CD14-positive monocyte (primary cell): ENCODE results near the gene FAXDC2. TPM values are rescaled to one million over a fixed set of nuclear protein-coding genes. Genes with fewer than 3 reads are reported as not detected.

Source experiments
- DNase-seq, 3 donors: peaks; one replicate each; pipeline ENCODE4 v3.0.0-alpha.2; 2011 to 2022
- H2AFZ ChIP-seq: 2 replicates; pipeline ENCODE4 v1.6.0; 2012; ENCODE audit warnings: mild to moderate bottlenecking, low read depth, low read length, inconsistent platforms; ENCODE audit not compliant: insufficient read depth, poor library complexity, severe bottlenecking
- H3K27ac ChIP-seq, 2 donors: 1 replicate in 1 of 2; 2 replicates in 1 of 2; pipeline ENCODE4 v1.5.1; 2012 to 2013; ENCODE audit warnings: low read length in 2 of 2, control low read depth in 1 of 2, inconsistent platforms in 1 of 2, low read depth in 1 of 2, mild to moderate bottlenecking in 1 of 2
- H3K27me3 ChIP-seq, 2 donors: one replicate each; pipeline versions ENCODE4 v1.6.0 to v1.6.1; 2011 to 2013; ENCODE audit warnings: low read length in 2 of 2; ENCODE audit not compliant: control insufficient read depth in 2 of 2, insufficient read depth in 2 of 2
- H3K36me3 ChIP-seq, 2 donors: replicated peaks in 1 of 2; 1 replicate in 1 of 2; 2 replicates in 1 of 2; pipeline versions ENCODE4 v1.5.1 to v1.6.1; 2012 to 2013; ENCODE audit warnings: low read length in 2 of 2, control low read depth in 1 of 2, inconsistent platforms in 1 of 2, mild to moderate bottlenecking in 1 of 2; ENCODE audit not compliant: insufficient read depth in 2 of 2, control insufficient read depth in 1 of 2
- H3K4me1 ChIP-seq, 2 donors: 1 replicate in 1 of 2; 2 replicates in 1 of 2; pipeline versions ENCODE4 v1.5.1 to v1.6.1; 2012 to 2013; ENCODE audit warnings: low read length in 2 of 2, control low read depth in 1 of 2, inconsistent platforms in 1 of 2, mild to moderate bottlenecking in 1 of 2, moderate library complexity in 1 of 2; ENCODE audit not compliant: insufficient read depth in 2 of 2, control insufficient read depth in 1 of 2
- H3K4me2 ChIP-seq: replicated peaks from 2 replicates; pipeline ENCODE3; 2012; ENCODE audit warnings: low read length, moderate library complexity, mild to moderate bottlenecking; ENCODE audit not compliant: poor library complexity, severe bottlenecking; ENCODE audit errors: extremely low read depth
- H3K4me3 ChIP-seq, 3 experiments: fragments of 200-600 bp in 1 of 3; sonication (generic) in 1 of 3; replicated peaks in 1 of 3; 1 replicate in 2 of 3; 2 replicates in 1 of 3; pipeline ENCODE4 v1.5.1; 2011 to 2013; ENCODE audit warnings: low read length in 3 of 3, mild to moderate bottlenecking in 3 of 3, control low read depth in 2 of 3, low read depth in 2 of 3, inconsistent platforms in 1 of 3, moderate library complexity in 1 of 3
- H3K79me2 ChIP-seq: 2 replicates; pipeline ENCODE4 v1.6.0; 2012; ENCODE audit warnings: mild to moderate bottlenecking, control low read depth, inconsistent platforms, low read length, moderate library complexity; ENCODE audit not compliant: insufficient read depth
- H3K9ac ChIP-seq: 2 replicates; pipeline ENCODE4 v1.6.0; 2017; ENCODE audit warnings: low read length, mild to moderate bottlenecking; ENCODE audit not compliant: insufficient read depth, poor library complexity, severe bottlenecking
- H3K9me3 ChIP-seq, 2 donors: replicated peaks in 1 of 2; 1 replicate in 1 of 2; 2 replicates in 1 of 2; pipeline versions ENCODE4 v1.5.1 to v1.6.1; 2012 to 2013; ENCODE audit warnings: low read length in 2 of 2, control low read depth in 1 of 2; ENCODE audit not compliant: control insufficient read depth in 1 of 2, insufficient read depth in 1 of 2
- H4K20me1 ChIP-seq: 2 replicates; pipeline ENCODE4 v1.6.0; 2012; ENCODE audit warnings: mild to moderate bottlenecking, low read length, control low read depth, moderate library complexity; ENCODE audit not compliant: insufficient read depth
- H3K27ac Mint-ChIP-seq, 7 donors: one replicate each; pipeline ENCODE4 v1.8.0; 2020; ENCODE audit warnings: mild to moderate bottlenecking in 7 of 7, mixed read lengths in 7 of 7, moderate library complexity in 6 of 7, inconsistent platforms in 2 of 7
- H3K27me3 Mint-ChIP-seq, 3 donors: one replicate each; pipeline ENCODE4 v1.8.0; 2021 to 2022; ENCODE audit warnings: low read depth in 3 of 3, mild to moderate bottlenecking in 3 of 3, mixed read lengths in 3 of 3, moderate library complexity in 3 of 3, inconsistent platforms in 1 of 3
- H3K36me3 Mint-ChIP-seq, 2 donors: one replicate each; pipeline ENCODE4 v1.8.0; 2020; ENCODE audit warnings: mixed read lengths in 2 of 2, inconsistent platforms in 1 of 2, mild to moderate bottlenecking in 1 of 2
- H3K4me1 Mint-ChIP-seq: one replicate; pipeline ENCODE4 v1.8.0; 2020; ENCODE audit warnings: mild to moderate bottlenecking, mixed read lengths
- H3K4me3 Mint-ChIP-seq, 2 donors: one replicate each; pipeline ENCODE4 v1.8.0; 2020; ENCODE audit warnings: mild to moderate bottlenecking in 2 of 2, mixed read lengths in 2 of 2, moderate library complexity in 1 of 2
- H3K9me3 Mint-ChIP-seq, 7 donors: one replicate each; pipeline ENCODE4 v1.8.0; 2020 to 2022; ENCODE audit warnings: mixed read lengths in 7 of 7, mild to moderate bottlenecking in 6 of 7, moderate library complexity in 6 of 7, inconsistent platforms in 2 of 7
- WGBS: methylation state at CpG from one replicate; pipeline ENCODE4 v1.1.5; 2013; ENCODE audit warnings: missing lambda C conversion rate; ENCODE audit not compliant: insufficient coverage; 5-methylcytosine and 5-hydroxymethylcytosine counted together
- intact Hi-C, 2 donors: fragments of 100-400 bp; cut with micrococcal nuclease; formaldehyde crosslinking; loops; one replicate each; pipeline versions ENCODE4 v1.15.0 to v1.15.1; 2023
- polyA plus RNA-seq, 3 donors: library from polyadenylated mRNA; depleted of rRNA in 1 of 3; unstranded in 2 of 3; stranded (reverse) in 1 of 3; fragments of 300-500 nt in 2 of 3; fragments of >200 nt in 1 of 3; fragmentation: Illumina TruSeq in 2 of 3; gene quantifications; 1 replicate in 2 of 3; 2 replicates in 1 of 3; pipeline ENCODE4 v1.2.3, GENCODE V29; 2012 to 2021
- TF ChIP-seq, protein P1 (sequence below): fragments of 200-600 bp; IDR thresholded peaks from one replicate; pipeline ENCODE4 v1.8.0; 2022; ENCODE audit warnings: antibody characterized with exemption, mild to moderate bottlenecking

The FAXDC2 gene
- polyA plus RNA-seq, 3 donors, result 0.30 to 1.4 (median 0.60) TPM

DNA sequence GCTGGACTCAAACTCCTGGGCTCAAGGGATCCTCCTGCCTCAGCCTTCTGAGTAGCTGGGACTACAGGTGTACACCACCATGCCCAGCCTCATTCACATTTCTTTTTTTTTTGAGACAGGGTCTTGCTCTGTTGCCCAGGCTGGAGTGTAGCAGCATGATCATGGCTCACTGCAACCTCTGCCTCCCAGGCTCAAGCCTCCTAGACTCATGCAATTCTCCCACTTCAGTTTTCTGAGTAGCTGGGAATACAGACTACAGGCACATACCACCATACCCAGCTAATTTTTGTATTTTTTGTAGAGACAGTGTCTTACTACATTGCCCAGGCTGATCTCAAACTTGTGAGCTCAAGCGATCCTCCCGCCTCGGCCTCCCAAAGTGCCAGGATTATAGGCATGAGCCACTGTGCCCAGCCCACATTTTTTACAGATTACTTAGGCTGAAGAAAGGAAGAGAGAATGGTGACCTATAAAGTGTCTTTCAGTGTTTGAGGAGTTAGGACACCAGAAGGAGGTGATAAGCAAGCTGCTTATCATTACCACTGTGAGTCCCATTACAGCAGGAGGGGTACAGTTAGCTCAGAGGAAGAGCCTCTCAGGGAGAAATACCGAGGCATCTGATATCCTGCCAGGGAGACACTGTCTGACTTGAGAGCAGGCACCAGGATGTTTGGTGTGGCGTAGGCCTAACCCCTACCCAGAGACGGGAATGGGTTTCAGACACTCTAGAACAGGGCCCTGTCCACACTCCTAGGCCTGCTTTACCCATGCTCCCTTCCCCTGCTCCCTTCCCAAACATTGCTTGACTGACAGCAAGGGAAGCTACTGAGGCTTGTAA is 9.7 kb downstream of the FAXDC2 start:
- Mint-ChIP-seq H3K9me3 (no peaks in the 10 kb centered on the region), H3K4me1 (no peaks in the 10 kb centered on the region), H3K27me3 (peaks cover 0 to 2% (median 2%) of the 10 kb centered on the region in 3 donors), H3K36me3 (peaks cover 0 to 3% of the 10 kb centered on the region in 2 donors), H3K4me3 (no peak overlapping the region), H3K27ac (peak overlapping the region in 2 of 7 donors; percentile 20 to 75)
- H3K36me3 ChIP-seq, result no peaks in the 10 kb centered on the region
- no peaks in the 10 kb centered on the region for H3K79me2 ChIP-seq
- H3K4me2 ChIP-seq, result no peak overlapping the region
- 40% methylated on average over 1 of the region's 6 CpGs for WGBS
- H3K27ac ChIP-seq, result no peak overlapping the region
- no peaks in the 10 kb centered on the region for H3K27me3 ChIP-seq
- H2AFZ ChIP-seq, result no peak overlapping the region
- no peaks in the 10 kb centered on the region for H3K4me1 ChIP-seq
- no peak overlapping the region for H3K9ac ChIP-seq
- no peaks in the 10 kb centered on the region for H3K9me3 ChIP-seq
- TF ChIP-seq, protein P1, sequence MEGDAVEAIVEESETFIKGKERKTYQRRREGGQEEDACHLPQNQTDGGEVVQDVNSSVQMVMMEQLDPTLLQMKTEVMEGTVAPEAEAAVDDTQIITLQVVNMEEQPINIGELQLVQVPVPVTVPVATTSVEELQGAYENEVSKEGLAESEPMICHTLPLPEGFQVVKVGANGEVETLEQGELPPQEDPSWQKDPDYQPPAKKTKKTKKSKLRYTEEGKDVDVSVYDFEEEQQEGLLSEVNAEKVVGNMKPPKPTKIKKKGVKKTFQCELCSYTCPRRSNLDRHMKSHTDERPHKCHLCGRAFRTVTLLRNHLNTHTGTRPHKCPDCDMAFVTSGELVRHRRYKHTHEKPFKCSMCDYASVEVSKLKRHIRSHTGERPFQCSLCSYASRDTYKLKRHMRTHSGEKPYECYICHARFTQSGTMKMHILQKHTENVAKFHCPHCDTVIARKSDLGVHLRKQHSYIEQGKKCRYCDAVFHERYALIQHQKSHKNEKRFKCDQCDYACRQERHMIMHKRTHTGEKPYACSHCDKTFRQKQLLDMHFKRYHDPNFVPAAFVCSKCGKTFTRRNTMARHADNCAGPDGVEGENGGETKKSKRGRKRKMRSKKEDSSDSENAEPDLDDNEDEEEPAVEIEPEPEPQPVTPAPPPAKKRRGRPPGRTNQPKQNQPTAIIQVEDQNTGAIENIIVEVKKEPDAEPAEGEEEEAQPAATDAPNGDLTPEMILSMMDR, result no peak
- H4K20me1 ChIP-seq, result no peaks in the 10 kb centered on the region
- H3K4me3 ChIP-seq, result no peak overlapping the region
- intact Hi-C loops, result no loop called here
- no peak for DNase-seq

DNA sequence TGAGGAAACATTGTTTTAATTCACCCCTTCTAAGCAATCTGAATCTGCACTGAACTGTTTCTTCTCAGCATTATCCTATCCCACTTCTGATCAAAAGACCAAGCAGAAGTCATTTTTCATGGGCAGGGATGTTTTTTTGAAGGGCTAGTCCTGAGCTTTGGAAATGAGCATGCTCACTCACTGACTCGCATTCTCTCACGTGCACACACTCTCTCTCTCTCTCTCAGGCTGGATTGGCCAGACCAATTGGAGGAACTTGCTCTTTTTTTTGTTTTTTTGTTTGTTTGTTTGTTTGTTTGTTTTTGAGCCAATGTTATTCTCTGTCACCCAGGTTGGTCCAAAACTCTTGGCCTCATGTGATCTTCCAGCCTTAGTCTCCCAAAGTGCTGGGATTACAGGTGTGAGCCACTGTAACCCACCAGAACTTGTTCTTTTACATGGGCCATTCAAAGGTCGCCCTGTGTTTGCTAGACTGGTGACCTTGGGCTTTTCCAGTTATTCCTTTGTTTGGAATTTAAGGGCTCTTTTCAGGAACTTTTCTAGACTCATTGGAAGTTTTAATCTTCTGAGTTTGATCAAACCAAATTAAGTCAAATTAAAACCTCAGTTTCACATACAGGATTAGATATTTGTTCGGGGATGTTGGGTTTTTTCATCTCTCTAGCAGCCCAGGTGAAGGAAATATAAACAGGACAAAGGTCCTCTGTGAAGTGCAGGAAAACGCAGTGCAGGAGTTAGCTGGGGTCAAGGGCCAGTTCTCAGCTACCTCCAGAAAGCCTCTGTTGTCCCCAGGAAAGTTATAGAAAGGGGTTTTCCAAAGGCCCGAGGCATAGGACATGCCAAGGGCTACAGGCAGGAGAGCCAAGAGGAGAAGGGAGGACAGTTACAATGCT is 13.1 kb downstream of the FAXDC2 start:
- TF ChIP-seq, protein P1, result no peak
- no peaks in the 10 kb centered on the region for H4K20me1 ChIP-seq
- Mint-ChIP-seq H3K4me3 (no peak overlapping the region), H3K36me3 (peaks cover 0 to 9% of the 10 kb centered on the region in 2 donors), H3K27ac (no peak overlapping the region), H3K4me1 (no peaks in the 10 kb centered on the region), H3K9me3 (no peaks in the 10 kb centered on the region), H3K27me3 (peaks cover 0 to 4% (median 2%) of the 10 kb centered on the region in 3 donors)
- no peak overlapping the region for H2AFZ ChIP-seq
- no peak overlapping the region for H3K27ac ChIP-seq
- no peak for DNase-seq
- H3K4me1 ChIP-seq, result no peaks in the 10 kb centered on the region
- no peaks in the 10 kb centered on the region for H3K36me3 ChIP-seq
- 100% methylated on average over 2 of the region's 6 CpGs for WGBS
- intact Hi-C loops, result no loop called here
- H3K9me3 ChIP-seq, result no peaks in the 10 kb centered on the region
- no peaks in the 10 kb centered on the region for H3K27me3 ChIP-seq
- H3K4me2 ChIP-seq, result no peak overlapping the region
- no peak overlapping the region for H3K9ac ChIP-seq
- no peak overlapping the region for H3K4me3 ChIP-seq
- H3K79me2 ChIP-seq, result no peaks in the 10 kb centered on the region
